Measurements from ENCODE around the gene IFNG. TPM values are rescaled to one million over a fixed set of nuclear protein-coding genes. Genes with fewer than 3 reads are reported as not detected.

Gene IFNG
- total RNA-seq, 1 experiment from 2014 or later: not detected

DNA sequence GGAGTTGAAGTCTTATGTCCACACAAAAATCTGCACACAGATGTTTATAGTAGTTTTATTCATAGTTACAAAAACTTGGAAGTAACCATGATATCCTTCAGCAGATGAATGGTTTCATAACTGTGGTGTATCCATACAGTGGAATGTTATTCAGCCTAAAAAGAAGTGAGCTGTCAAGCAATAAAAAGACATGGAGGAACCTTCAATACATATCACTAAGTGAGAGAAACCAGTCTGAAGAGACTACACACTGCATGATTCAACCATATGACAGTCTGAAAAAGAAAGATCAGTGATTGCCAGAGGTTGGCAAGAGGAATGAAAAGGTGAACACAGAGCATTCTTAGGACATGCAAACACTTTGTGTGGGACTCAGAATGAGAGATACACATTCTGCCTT is 18.6 kb upstream of the IFNG start:
- H4K8ac ChIP-seq (replicated peaks; ENCODE audit: insufficient read length, low read depth, low read length): no peak overlapping the region
- no peak overlapping the region for H3K56ac ChIP-seq (ENCODE audit: insufficient read length, low read depth, low read length)
- Mint-ChIP-seq H3K27ac (no peak overlapping the region), H3K9me3 (peaks cover 0 to 2% of the 10 kb centered on the region in 2 experiments; a peak in 1 of 5 replicates), H3K4me3 (no peak overlapping the region), H3K27me3 (ENCODE audit: low read depth) (no peaks in the 10 kb centered on the region), H3K4me1 (peaks cover 4 to 7% of the 10 kb centered on the region in 2 experiments), H3K36me3 (ENCODE audit: insufficient read depth in 1 of 3, low read depth in 3 of 3) (no peaks in the 10 kb centered on the region; a peak in 1 of 7 replicates)
- no peak overlapping the region for H3K23ac ChIP-seq (ENCODE audit: insufficient read length, low read depth, low read length)
- no peak for DNase-seq
- no peak overlapping the region for H3K4me2 ChIP-seq (ENCODE audit: insufficient read depth, insufficient read length, low read length)
- H4K5ac ChIP-seq (ENCODE audit: insufficient read length, low read depth, low read length): no peak overlapping the region
- TF ChIP-seq, protein P1, sequence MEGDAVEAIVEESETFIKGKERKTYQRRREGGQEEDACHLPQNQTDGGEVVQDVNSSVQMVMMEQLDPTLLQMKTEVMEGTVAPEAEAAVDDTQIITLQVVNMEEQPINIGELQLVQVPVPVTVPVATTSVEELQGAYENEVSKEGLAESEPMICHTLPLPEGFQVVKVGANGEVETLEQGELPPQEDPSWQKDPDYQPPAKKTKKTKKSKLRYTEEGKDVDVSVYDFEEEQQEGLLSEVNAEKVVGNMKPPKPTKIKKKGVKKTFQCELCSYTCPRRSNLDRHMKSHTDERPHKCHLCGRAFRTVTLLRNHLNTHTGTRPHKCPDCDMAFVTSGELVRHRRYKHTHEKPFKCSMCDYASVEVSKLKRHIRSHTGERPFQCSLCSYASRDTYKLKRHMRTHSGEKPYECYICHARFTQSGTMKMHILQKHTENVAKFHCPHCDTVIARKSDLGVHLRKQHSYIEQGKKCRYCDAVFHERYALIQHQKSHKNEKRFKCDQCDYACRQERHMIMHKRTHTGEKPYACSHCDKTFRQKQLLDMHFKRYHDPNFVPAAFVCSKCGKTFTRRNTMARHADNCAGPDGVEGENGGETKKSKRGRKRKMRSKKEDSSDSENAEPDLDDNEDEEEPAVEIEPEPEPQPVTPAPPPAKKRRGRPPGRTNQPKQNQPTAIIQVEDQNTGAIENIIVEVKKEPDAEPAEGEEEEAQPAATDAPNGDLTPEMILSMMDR (conservative IDR thresholded peaks at IDR 0.05): no peak
- H3K4me1 ChIP-seq (ENCODE audit: insufficient read depth, low read length): no peaks in the 10 kb centered on the region
- H2BK20ac ChIP-seq (ENCODE audit: low read depth, low read length, poor library complexity, severe bottlenecking): no peak overlapping the region
- no peaks in the 10 kb centered on the region for H3K79me2 ChIP-seq (ENCODE audit: insufficient read depth, low read length)
- no peak overlapping the region for H2BK15ac ChIP-seq (ENCODE audit: low read depth, low read length)
- no peak overlapping the region for H4K91ac ChIP-seq (ENCODE audit: insufficient read length, low read depth, low read length)
- H2BK12ac ChIP-seq (ENCODE audit: insufficient read length, low read depth, low read length): no peak overlapping the region
- H3K23me2 ChIP-seq (ENCODE audit: insufficient read length, low read depth, low read length, poor library complexity, severe bottlenecking): no peaks in the 10 kb centered on the region
- H2BK120ac ChIP-seq (ENCODE audit: low read depth, low read length, poor library complexity, severe bottlenecking): no peak overlapping the region
- no peak overlapping the region for H2AFZ ChIP-seq (ENCODE audit: low read length)
- H2AK5ac ChIP-seq (ENCODE audit: insufficient read length, low read length): no peak overlapping the region
- no peak overlapping the region for H3T11ph ChIP-seq (ENCODE audit: low read length)
- no peak overlapping the region for H3K27ac ChIP-seq (ENCODE audit: insufficient read length, low read depth, low read length)
- H4K20me1 ChIP-seq (ENCODE audit: control insufficient read depth, insufficient read depth, insufficient read length): no peaks in the 10 kb centered on the region
- H3K79me1 ChIP-seq (ENCODE audit: insufficient read depth, low read depth, low read length, poor library complexity, severe bottlenecking): no peaks in the 10 kb centered on the region
- H3K9ac ChIP-seq (ENCODE audit: extremely low read depth, insufficient read length, low read length): no peak overlapping the region
- no peak overlapping the region for H3K4ac ChIP-seq (ENCODE audit: low read depth, low read length)
- no peak overlapping the region for H2BK5ac ChIP-seq (ENCODE audit: insufficient read length, low read length)
- H3K14ac ChIP-seq (ENCODE audit: insufficient read depth, low read length): no peak overlapping the region
- no peaks in the 10 kb centered on the region for H3K27me3 ChIP-seq (ENCODE audit: insufficient read depth, low read length)
- no peaks in the 10 kb centered on the region for H3K9me3 ChIP-seq (ENCODE audit: control insufficient read depth, low read depth, low read length)
- H3K18ac ChIP-seq (ENCODE audit: insufficient read length, low read depth, low read length): no peak overlapping the region

Data from H9 (cell line).